IMR-90 (cell line): Measurements from ENCODE around the gene KRTAP19-8. TPM values are rescaled to one million over a fixed set of nuclear protein-coding genes. Genes with fewer than 3 reads are reported as not detected.

Source experiments
- ATAC-seq: fragments of 200-7000 bp; cut with Tn5 transposase; 2 replicates; pipeline ENCODE4 v1.9.1; 2020; ENCODE audit warnings: low read depth, mild to moderate bottlenecking, moderate library complexity
- BruUV-seq: library from RNA; stranded (reverse); fragments of 400-500 nt; replicated peaks from 2 replicates; lab custom pipeline; 2021; lab: Mats Ljungman, UMichigan
- CTCF ChIA-PET: fragments of 300-600 bp; formaldehyde crosslinking; extraction: SDS; loops from one replicate; lab custom pipeline; 2021; ENCODE audit warnings: antibody characterized with exemption; lab: Yijun Ruan, JAX
- POLR2A ChIA-PET: fragments of 300-600 bp; sonication (Branson Sonifier 250); formaldehyde crosslinking; loops from one replicate; lab custom pipeline; 2022; ENCODE audit warnings: antibody characterized with exemption; ENCODE audit not compliant: unreplicated experiment; lab: Charles Lee
- DNase-seq: peaks from one replicate; pipeline ENCODE4 v3.0.0; 2013
- H2AFZ ChIP-seq: replicated peaks from 2 replicates; pipeline ENCODE3; 2013; ENCODE audit warnings: low read length, mild to moderate bottlenecking; ENCODE audit not compliant: poor library complexity
- H2AK5ac ChIP-seq: 2 replicates; pipeline ENCODE4 v1.6.1; 2013; ENCODE audit warnings: low read depth, low read length, inconsistent platforms
- H2AK9ac ChIP-seq: replicated peaks from 2 replicates; pipeline ENCODE3; 2013; ENCODE audit warnings: mild to moderate bottlenecking, low read depth, low read length, moderate library complexity; ENCODE audit not compliant: poor library complexity
- H2BK120ac ChIP-seq: 2 replicates; pipeline ENCODE4 v1.6.1; 2013; ENCODE audit warnings: low read depth, low read length, inconsistent platforms
- H2BK15ac ChIP-seq: 3 replicates; pipeline ENCODE4 v1.6.1; 2013; ENCODE audit warnings: low read depth, low read length, inconsistent platforms
- H2BK20ac ChIP-seq: 2 replicates; pipeline ENCODE4 v1.6.1; 2013; ENCODE audit warnings: low read depth, mild to moderate bottlenecking, inconsistent platforms, low read length, moderate library complexity
- H2BK5ac ChIP-seq: 2 replicates; pipeline ENCODE4 v1.6.1; 2013; ENCODE audit warnings: mild to moderate bottlenecking, low read depth, low read length, inconsistent platforms; ENCODE audit not compliant: poor library complexity, severe bottlenecking
- H3K14ac ChIP-seq: replicated peaks from 2 replicates; pipeline ENCODE4 v1.6.1; 2013; ENCODE audit warnings: low read depth, low read length, inconsistent platforms
- H3K18ac ChIP-seq: 2 replicates; pipeline ENCODE4 v1.6.1; 2013; ENCODE audit warnings: low read depth, low read length, control low read depth
- H3K23ac ChIP-seq: 2 replicates; pipeline ENCODE4 v1.6.1; 2013; ENCODE audit warnings: low read depth, low read length, inconsistent platforms
- H3K27ac ChIP-seq: 2 replicates; pipeline ENCODE4 v1.5.1; 2013; ENCODE audit warnings: mild to moderate bottlenecking, control low read depth, low read length; ENCODE audit not compliant: insufficient read depth
- H3K27me3 ChIP-seq: 2 replicates; pipeline ENCODE4 v1.6.1; 2013; ENCODE audit warnings: low read length; ENCODE audit not compliant: control insufficient read depth, insufficient read depth
- H3K36me3 ChIP-seq: 2 replicates; pipeline ENCODE4 v1.6.1; 2013; ENCODE audit warnings: low read length, mixed read lengths; ENCODE audit not compliant: control insufficient read depth, insufficient read depth
- H3K4ac ChIP-seq: 2 replicates; pipeline ENCODE4 v1.6.1; 2013; ENCODE audit warnings: low read depth, low read length, inconsistent platforms
- H3K4me1 ChIP-seq: 2 replicates; pipeline ENCODE4 v1.6.1; 2013; ENCODE audit warnings: low read length, mixed read lengths; ENCODE audit not compliant: control insufficient read depth, insufficient read depth
- H3K4me2 ChIP-seq: 2 replicates; pipeline ENCODE4 v1.6.1; 2013; ENCODE audit warnings: low read depth, mild to moderate bottlenecking, control low read depth, low read length, moderate library complexity
- H3K4me3 ChIP-seq: 2 replicates; pipeline ENCODE4 v1.5.1; 2013; ENCODE audit warnings: low read depth, mild to moderate bottlenecking, control low read depth, low read length, moderate library complexity; ENCODE audit not compliant: insufficient read depth
- H3K56ac ChIP-seq: 2 replicates; pipeline ENCODE4 v1.6.1; 2013; ENCODE audit warnings: low read length, inconsistent platforms; ENCODE audit not compliant: insufficient read depth; ENCODE audit errors: extremely low read depth
- H3K79me1 ChIP-seq, 2 experiments: 2 replicates each; pipeline ENCODE4 v1.6.1; 2013; ENCODE audit warnings: low read length in 2 of 2, inconsistent platforms in 1 of 2, low read depth in 1 of 2
- H3K9ac ChIP-seq: 2 replicates; pipeline ENCODE4 v1.6.1; 2013; ENCODE audit warnings: low read depth, low read length, control low read depth
- H3K9me1 ChIP-seq: 2 replicates; pipeline ENCODE4 v1.6.1; 2013; ENCODE audit warnings: low read length, inconsistent platforms; ENCODE audit not compliant: insufficient read depth
- H3K9me3 ChIP-seq: 2 replicates; pipeline ENCODE4 v1.6.1; 2013; ENCODE audit warnings: low read length; ENCODE audit not compliant: control insufficient read depth, insufficient read depth
- H4K20me1 ChIP-seq: 2 replicates; pipeline ENCODE4 v1.6.1; 2013; ENCODE audit warnings: low read length, inconsistent platforms; ENCODE audit not compliant: insufficient read depth
- H4K5ac ChIP-seq: 2 replicates; pipeline ENCODE4 v1.6.1; 2013; ENCODE audit warnings: mild to moderate bottlenecking, low read depth, low read length, control low read depth
- H4K8ac ChIP-seq, 2 experiments: 2 replicates each; pipeline ENCODE4 v1.6.1; 2013; ENCODE audit warnings: low read depth in 2 of 2, low read length in 2 of 2, control low read depth in 1 of 2, inconsistent platforms in 1 of 2
- H4K91ac ChIP-seq: 2 replicates; pipeline ENCODE4 v1.6.1; 2013; ENCODE audit warnings: low read depth, low read length, inconsistent platforms; ENCODE audit not compliant: insufficient read depth
- BHLHE40 ChIP-seq: fragments of 150-350 bp; IDR thresholded peaks from 2 replicates; pipeline ENCODE4 v1.6.1; 2016; ENCODE audit warnings: mild to moderate bottlenecking, low read depth, low read length
- CEBPB ChIP-seq: IDR thresholded peaks from 2 replicates; pipeline ENCODE4 v1.6.1; 2012; ENCODE audit warnings: low read depth, low read length, improper control_type of control experiment
- CHD1 ChIP-seq: IDR thresholded peaks from 2 replicates; pipeline ENCODE4 v1.6.1; 2012; ENCODE audit warnings: low read depth, low read length, improper control_type of control experiment
- CTCF ChIP-seq: conservative IDR thresholded peaks from 2 replicates; pipeline ENCODE4 v1.5.1; 2012; ENCODE audit warnings: mild to moderate bottlenecking, low read depth, low read length, improper control_type of control experiment
- ELK1 ChIP-seq: fragments of 150-350 bp; IDR thresholded peaks from 2 replicates; pipeline ENCODE4 v1.6.1; 2016; ENCODE audit warnings: low read depth, mild to moderate bottlenecking, low read length, moderate library complexity, borderline replicate concordance
- FOS ChIP-seq: fragments of 150-350 bp; IDR thresholded peaks from 2 replicates; pipeline ENCODE4 v1.6.1; 2016; ENCODE audit warnings: low read depth, low read length
- MAFK ChIP-seq: IDR thresholded peaks from 2 replicates; pipeline ENCODE4 v1.6.1; 2012; ENCODE audit warnings: low read depth, low read length, improper control_type of control experiment
- MAZ ChIP-seq: IDR thresholded peaks from 2 replicates; pipeline ENCODE4 v1.6.1; 2012; ENCODE audit warnings: low read depth, mild to moderate bottlenecking, low read length, improper control_type of control experiment, moderate library complexity, borderline replicate concordance
- MXI1 ChIP-seq: IDR thresholded peaks from 2 replicates; pipeline ENCODE4 v1.6.1; 2012; ENCODE audit warnings: low read depth, mild to moderate bottlenecking, low read length, moderate library complexity, borderline replicate concordance
- NFE2L2 ChIP-seq: fragments of 150-350 bp; IDR thresholded peaks from 2 replicates; pipeline ENCODE4 v1.6.1; 2016; ENCODE audit warnings: low read depth, mild to moderate bottlenecking, low read length
- POLR2A ChIP-seq: IDR thresholded peaks from 2 replicates; pipeline ENCODE4 v1.6.1; 2012; ENCODE audit warnings: mild to moderate bottlenecking, low read depth, low read length
- RAD21 ChIP-seq: IDR thresholded peaks from 2 replicates; pipeline ENCODE4 v1.6.1; 2012; ENCODE audit warnings: low read length, improper control_type of control experiment
- RCOR1 ChIP-seq: IDR thresholded peaks from 2 replicates; pipeline ENCODE4 v1.6.1; 2012; ENCODE audit warnings: mild to moderate bottlenecking, low read length, improper control_type of control experiment; ENCODE audit not compliant: insufficient replicate concordance
- RFX5 ChIP-seq: IDR thresholded peaks from 2 replicates; pipeline ENCODE4 v1.8.0; 2012; ENCODE audit warnings: low read depth, mild to moderate bottlenecking, low read length, moderate library complexity
- SMC3 ChIP-seq: fragments of 150-350 bp; IDR thresholded peaks from 2 replicates; pipeline ENCODE4 v1.6.1; 2016; ENCODE audit warnings: low read depth, mild to moderate bottlenecking, antibody characterized with exemption, low read length, moderate library complexity
- USF2 ChIP-seq: fragments of 150-350 bp; IDR thresholded peaks from 2 replicates; pipeline ENCODE4 v1.6.1; 2017; ENCODE audit warnings: mild to moderate bottlenecking, antibody characterized with exemption, low read length, low read depth
- WGBS, 2 experiments: methylation state at CpG; one replicate each; pipeline versions ENCODE4 v1.1.5 to v1.1.7; 2013; ENCODE audit warnings: missing lambda C conversion rate in 2 of 2; ENCODE audit not compliant: insufficient read length in 1 of 2; ENCODE audit errors: extremely low coverage in 2 of 2; 5-methylcytosine and 5-hydroxymethylcytosine counted together
- dilution Hi-C: fragments of 300-500 bp; cut with HindIII; formaldehyde crosslinking; loops from one replicate; pipeline ENCODE4 v1.14.3; 2018; ENCODE audit warnings: low sequenced_read_pairs; ENCODE audit not compliant: unreplicated experiment
- in situ Hi-C: fragments of 300-500 bp; cut with MboI; formaldehyde crosslinking; loops from 3 replicates; pipeline ENCODE4 v1.14.3; 2019; ENCODE audit warnings: low sequenced_read_pairs, inconsistent platforms, mixed read lengths
- intact Hi-C: fragments of 100-400 bp; cut with micrococcal nuclease; formaldehyde crosslinking; loops from 2 replicates; pipeline ENCODE4 v1.10.0; 2022
- polyA plus RNA-seq, 3 experiments: library from polyadenylated mRNA; depleted of rRNA; stranded (reverse); fragments of >200 nt; gene quantifications; 2 replicates each; pipeline ENCODE4 v1.2.3, GENCODE V29; 2012; ENCODE audit warnings: low replicate concordance in 1 of 3
- total RNA-seq: library from RNA; depleted of rRNA; stranded (reverse); fragments of >200 nt; gene quantifications from 2 replicates; pipeline ENCODE4 v1.2.3, GENCODE V29; 2012

Gene KRTAP19-8
- total and polyA plus RNA-seq, 2 of the 4 experiments (the other 2 are of a cell fraction) = not detected

GRCh38 chr21:31078796-31079195, 40.5 kb upstream of the KRTAP19-8 start:
- Histone ChIP-seq H4K91ac (no peak overlapping the region), H3K79me1 (no peaks in the 10 kb centered on the region), H2AFZ (no peak overlapping the region), H2BK15ac (no peak overlapping the region), H2AK9ac (no peak overlapping the region), H3K4me3 (no peak overlapping the region), H3K27ac (no peak overlapping the region), H3K9ac (no peak overlapping the region), H3K18ac (no peak overlapping the region), H2BK20ac (no peak overlapping the region), H3K23ac (no peak overlapping the region), H3K4me2 (no peak overlapping the region), H4K8ac (no peak overlapping the region), H2BK120ac (no peak overlapping the region), H3K9me3 (no peaks in the 10 kb centered on the region; the same call in 1 of the 2 replicates), H3K4ac (no peak overlapping the region), H4K20me1 (no peaks in the 10 kb centered on the region), H3K4me1 (no peaks in the 10 kb centered on the region), H2AK5ac (no peak overlapping the region), H3K9me1 (no peaks in the 10 kb centered on the region), H3K14ac (no peak overlapping the region), H3K27me3 (no peaks in the 10 kb centered on the region), H4K5ac (no peak overlapping the region), H3K56ac (no peak overlapping the region; the same call in 1 of the 2 replicates), H3K36me3 (no peaks in the 10 kb centered on the region), H2BK5ac (no peak overlapping the region)
- dilution Hi-C loops = no loop called here
- ChIA-PET CTCF (no interaction called here), POLR2A (no interaction called here)
- no TSS peak for BruUV-seq
- intact Hi-C loops = no loop called here
- no peak for ATAC-seq
- TF ChIP-seq RCOR1 (no peak), MAZ (no peak), POLR2A (no peak), USF2 (no peak), NFE2L2 (no peak), MAFK (no peak), RFX5 (no peak), CEBPB (no peak), CTCF (no peak), CHD1 (no peak), MXI1 (no peak), ELK1 (no peak), BHLHE40 (no peak), SMC3 (no peak), RAD21 (no peak), FOS (no peak)
- WGBS, 2 experiments = 8% methylated on average over 2 of the region's 4 CpGs; no CpG with 5 or more reads in 1 of the 2 experiments
- in situ Hi-C loops = loop anchor here (25.0 kb wide), 1 partner anchor 1991 kb away; no protein-coding TSS in a partner anchor
- DNase-seq = no peak
